Esophagus (tissue), 2 donors: ENCODE measurements around the gene HCFC1. TPM values are rescaled to one million over a fixed set of nuclear protein-coding genes. Genes with fewer than 3 reads are reported as not detected.
"Not testable (repeated sequence)": the region's sequence is repeated elsewhere in the genome, so short reads cannot be mapped to it uniquely, and the experiment has no call there.

Source experiments
- H3K27ac ChIP-seq, 2 donors: one replicate each; pipeline ENCODE4 v1.5.1; 2013; ENCODE audit warnings: low read depth in 2 of 2, mild to moderate bottlenecking in 2 of 2, inconsistent platforms in 1 of 2, low read length in 1 of 2, moderate library complexity in 1 of 2
- H3K27me3 ChIP-seq, 2 donors: one replicate each; pipeline ENCODE4 v1.6.1; 2013; ENCODE audit warnings: low read length in 2 of 2, control low read depth in 1 of 2, mild to moderate bottlenecking in 1 of 2; ENCODE audit not compliant: insufficient read depth in 2 of 2, control insufficient read depth in 1 of 2
- H3K36me3 ChIP-seq, 2 donors: one replicate each; pipeline ENCODE4 v1.6.1; 2013; ENCODE audit warnings: low read length in 1 of 2; ENCODE audit not compliant: control insufficient read depth in 2 of 2, insufficient read depth in 2 of 2
- H3K4me1 ChIP-seq, 2 donors: one replicate each; pipeline ENCODE4 v1.6.1; 2013; ENCODE audit warnings: low read length in 1 of 2; ENCODE audit not compliant: control insufficient read depth in 2 of 2, insufficient read depth in 2 of 2
- H3K4me3 ChIP-seq, 2 donors: one replicate each; pipeline ENCODE4 v1.5.1; 2013; ENCODE audit warnings: low read length in 2 of 2, mild to moderate bottlenecking in 2 of 2, low read depth in 1 of 2, moderate library complexity in 1 of 2
- H3K9me3 ChIP-seq, 2 donors: one replicate each; pipeline ENCODE4 v1.6.1; 2013; ENCODE audit warnings: mild to moderate bottlenecking in 2 of 2, low read depth in 1 of 2, low read length in 1 of 2, moderate library complexity in 1 of 2; ENCODE audit not compliant: control insufficient read depth in 2 of 2, insufficient read depth in 1 of 2
- WGBS, 2 donors: extraction: QIAGEN DNeasy Blood & Tissue Kit; methylation state at CpG; one replicate each; pipeline ENCODE4 v1.1.7; 2013; 5-methylcytosine and 5-hydroxymethylcytosine counted together
- polyA plus RNA-seq, 2 donors: library from polyadenylated mRNA; stranded (reverse); fragments of 200-250 nt; gene quantifications; one replicate each; pipeline ENCODE4 v1.2.3, GENCODE V29; 2013
- donor health status: healthy with polysubstance abuse.
- donor health status: Bipolar disorder and iron deficiency.

The HCFC1 gene
- polyA plus RNA-seq, 2 donors: 13.0 to 15.9 TPM

DNA sequence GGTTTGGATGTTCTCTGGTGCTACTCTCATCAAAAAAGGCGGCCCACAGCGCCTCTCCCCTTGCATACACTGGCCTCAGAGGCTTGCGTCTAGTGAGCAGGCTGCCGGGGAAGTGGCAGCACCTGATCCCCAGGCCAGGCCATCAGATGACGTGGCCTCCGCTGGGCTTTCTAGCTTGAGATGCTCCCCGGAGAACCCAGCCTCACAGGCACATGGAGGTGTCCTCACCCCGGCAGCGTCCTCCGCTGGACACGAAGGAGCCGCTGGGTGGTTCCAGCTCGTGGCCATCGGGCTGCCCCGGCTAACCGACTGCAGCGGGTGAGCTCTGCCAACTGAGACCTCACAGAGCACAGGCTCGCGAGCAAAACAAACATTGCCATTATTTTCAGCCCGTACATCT is 35.3 kb upstream of the HCFC1 start:
- no peak overlapping the region for H3K27ac ChIP-seq
- no peaks in the 10 kb centered on the region for H3K9me3 ChIP-seq
- no peaks in the 10 kb centered on the region for H3K27me3 ChIP-seq
- no peak overlapping the region for H3K4me3 ChIP-seq
- H3K4me1 ChIP-seq: no peaks in the 10 kb centered on the region
- WGBS, 2 donors: 93 to 95% methylated on average over 20 of the region's 20 CpGs
- H3K36me3 ChIP-seq: no peaks in the 10 kb centered on the region

DNA sequence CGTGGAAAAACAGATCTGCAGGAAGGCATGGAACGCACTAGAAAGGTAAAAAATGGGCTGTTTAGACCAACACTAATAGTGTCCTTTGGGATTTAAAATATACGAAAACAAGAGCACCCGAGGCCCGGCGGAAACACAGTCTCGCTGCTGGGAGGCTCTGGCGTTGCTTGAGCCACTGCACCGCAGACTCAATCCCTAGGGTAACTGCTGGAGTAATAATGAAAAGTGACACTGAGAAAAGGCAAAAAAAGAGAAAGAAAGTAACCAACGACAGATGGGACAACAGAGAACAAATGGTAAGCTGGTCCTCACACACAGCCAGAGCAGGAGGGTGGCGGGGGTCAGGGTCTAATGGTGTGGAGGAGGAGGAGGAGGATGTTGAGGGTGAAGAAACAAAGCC is 32.7 kb upstream of the HCFC1 start:
- Histone ChIP-seq H3K4me3 (no peak overlapping the region), H3K9me3 (no peaks in the 10 kb centered on the region), H3K27ac (no peak overlapping the region), H3K27me3 (no peaks in the 10 kb centered on the region), H3K36me3 (no peaks in the 10 kb centered on the region), H3K4me1 (no peaks in the 10 kb centered on the region)
- WGBS, 2 donors: 78 to 81% methylated on average over 11 of the region's 11 CpGs

DNA sequence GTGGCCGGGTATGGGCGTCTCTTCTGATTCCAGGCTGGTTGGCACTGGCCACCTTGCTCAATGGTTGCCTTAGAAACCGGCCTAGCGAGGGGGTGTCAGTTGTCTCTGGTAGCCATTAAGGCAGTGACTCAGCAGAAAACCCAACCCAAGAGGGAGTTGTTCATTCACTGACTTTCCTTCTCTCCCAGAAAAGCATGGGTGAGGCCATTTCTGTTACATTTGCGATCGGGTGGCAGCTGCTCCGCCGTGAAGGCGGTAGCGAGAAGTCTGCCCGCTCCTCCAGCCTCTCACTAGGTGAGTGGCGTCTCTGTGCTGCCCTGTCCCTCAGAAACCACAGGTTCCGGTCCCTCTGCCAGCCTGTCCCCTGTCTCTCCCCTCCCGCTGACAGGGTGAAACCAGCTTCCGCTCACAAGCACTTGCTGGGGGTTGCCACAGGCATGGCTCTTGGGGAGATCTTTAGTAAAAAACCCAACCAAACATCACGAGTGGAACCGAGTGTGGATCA is 30.6 kb upstream of the HCFC1 start:
- 59 to 75% methylated on average over 17 of the region's 17 CpGs for WGBS, 2 donors
- Histone ChIP-seq H3K9me3 (no peaks in the 10 kb centered on the region), H3K36me3 (no peaks in the 10 kb centered on the region), H3K4me3 (no peak overlapping the region), H3K4me1 (no peaks in the 10 kb centered on the region), H3K27me3 (no peaks in the 10 kb centered on the region), H3K27ac (peak overlapping the region; percentile 68 to 71)

DNA sequence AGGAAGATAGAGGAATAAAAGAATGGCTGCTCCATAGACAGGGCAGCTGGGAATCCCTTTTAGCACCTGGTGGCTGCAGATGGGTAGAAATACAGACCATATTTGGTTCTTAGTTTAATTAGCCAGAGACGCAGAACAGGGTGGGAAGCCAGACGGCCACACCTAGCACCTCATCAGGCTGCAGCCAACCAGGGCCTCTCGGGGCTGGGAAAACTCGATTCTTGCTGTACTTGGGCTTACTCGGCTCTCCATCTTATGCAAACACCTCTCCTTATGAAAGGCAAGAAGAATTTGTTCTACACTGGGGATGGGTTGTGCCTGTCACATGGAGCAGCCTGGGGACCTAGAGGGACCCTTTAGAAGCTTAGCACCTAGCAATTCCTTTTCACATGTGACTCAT is 28.4 kb upstream of the HCFC1 start:
- H3K9me3 ChIP-seq: no peaks in the 10 kb centered on the region
- no peaks in the 10 kb centered on the region for H3K36me3 ChIP-seq
- peak overlapping the region; percentile 64 to 74 for H3K27ac ChIP-seq
- 43 to 58% methylated on average over 5 of the region's 5 CpGs for WGBS, 2 donors
- H3K4me3 ChIP-seq: no peak overlapping the region
- no peaks in the 10 kb centered on the region for H3K4me1 ChIP-seq
- no peaks in the 10 kb centered on the region for H3K27me3 ChIP-seq

DNA sequence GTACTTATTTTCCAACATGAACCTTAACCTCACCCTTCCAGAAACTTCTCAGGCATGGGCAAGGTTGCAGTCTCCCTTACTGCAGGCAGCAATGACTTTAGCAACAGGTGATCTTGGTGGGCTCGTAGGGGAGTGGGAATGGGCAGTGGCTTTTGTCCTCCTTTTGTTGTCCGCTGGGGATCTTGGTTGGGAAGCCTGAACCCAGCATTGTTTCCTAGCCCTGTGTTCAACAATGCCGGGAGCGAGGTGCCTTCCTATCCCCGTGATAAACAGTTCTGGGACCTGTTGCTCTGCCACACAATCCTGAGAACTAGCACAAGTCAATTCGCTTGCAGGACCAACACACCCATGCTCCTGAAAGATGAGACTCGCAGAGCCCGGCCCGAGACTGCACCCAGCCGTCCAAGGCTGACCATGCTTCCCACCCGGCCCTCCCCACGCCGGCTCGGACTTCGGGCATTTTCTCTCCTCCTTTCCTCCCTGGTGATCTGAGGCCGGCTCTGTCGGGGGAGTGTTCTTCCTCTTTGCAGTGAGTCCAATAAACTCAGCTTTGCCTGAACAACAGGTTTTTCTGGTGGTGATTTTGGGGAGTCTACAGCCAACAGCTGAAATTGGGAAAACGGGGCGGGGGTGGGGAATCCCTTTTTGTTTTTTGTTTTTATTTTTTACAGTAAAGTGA is 27.9 kb upstream of the HCFC1 start:
- Histone ChIP-seq H3K4me1 (no peaks in the 10 kb centered on the region), H3K27me3 (no peaks in the 10 kb centered on the region), H3K4me3 (no peak overlapping the region), H3K9me3 (no peaks in the 10 kb centered on the region), H3K27ac (peak overlapping the region; percentile 74 to 83), H3K36me3 (no peaks in the 10 kb centered on the region)
- WGBS, 2 donors: 35 to 53% methylated on average over 19 of the region's 19 CpGs

DNA sequence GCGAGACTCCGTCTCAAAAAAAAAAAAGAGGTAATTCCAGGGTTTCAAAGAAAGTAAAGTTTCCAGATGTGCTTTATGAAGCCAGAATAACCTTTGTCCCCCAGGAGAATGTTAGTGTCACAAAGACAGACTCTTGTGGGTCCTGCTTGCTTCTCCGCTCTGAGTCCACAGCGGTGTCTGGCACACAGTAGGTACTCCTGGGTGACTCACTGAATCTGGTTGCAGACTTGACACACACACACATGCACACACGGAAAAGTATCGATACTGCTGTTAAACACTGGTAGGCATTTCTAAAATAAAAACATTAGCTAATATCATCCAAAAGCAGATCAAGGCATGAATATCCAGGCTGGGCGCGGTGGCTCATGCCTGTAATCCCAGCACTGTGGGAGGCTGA is 23.9 kb upstream of the HCFC1 start:
- Histone ChIP-seq H3K27ac (no peak overlapping the region), H3K4me3 (no peak overlapping the region), H3K36me3 (no peaks in the 10 kb centered on the region), H3K27me3 (peaks cover 0 to 3% of the 10 kb centered on the region in 2 donors), H3K4me1 (no peaks in the 10 kb centered on the region), H3K9me3 (no peaks in the 10 kb centered on the region)
- WGBS, 2 donors: 95% methylated on average over 7 to 8 of the region's 8 CpGs

DNA sequence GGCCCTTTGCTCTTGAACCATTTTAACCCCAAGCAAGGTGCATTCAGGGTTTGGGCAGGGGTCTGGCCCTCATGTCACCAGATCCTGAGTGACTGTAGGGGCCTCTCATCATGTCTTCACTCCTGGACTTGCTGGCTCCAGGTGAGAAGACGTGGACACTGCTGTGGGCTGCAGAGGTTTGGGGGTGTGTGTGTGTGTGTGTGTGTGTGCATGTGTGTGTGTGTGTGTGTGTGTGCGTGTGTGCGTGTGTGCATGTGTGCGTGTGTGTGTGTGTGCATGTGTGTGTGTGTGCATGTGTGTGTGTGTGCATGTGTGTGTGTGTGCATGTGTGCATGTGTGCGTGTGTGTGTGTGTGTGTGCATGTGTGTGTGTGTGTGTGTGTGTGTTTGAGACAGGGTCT is 22.8 kb upstream of the HCFC1 start:
- H3K27ac ChIP-seq, H3K4me3 ChIP-seq, H3K27me3 ChIP-seq, H3K9me3 ChIP-seq, H3K4me1 ChIP-seq, H3K36me3 ChIP-seq: not testable (repeated sequence)
- WGBS, 2 donors: 78 to 100% methylated on average over 1 to 3 of the region's 5 CpGs

DNA sequence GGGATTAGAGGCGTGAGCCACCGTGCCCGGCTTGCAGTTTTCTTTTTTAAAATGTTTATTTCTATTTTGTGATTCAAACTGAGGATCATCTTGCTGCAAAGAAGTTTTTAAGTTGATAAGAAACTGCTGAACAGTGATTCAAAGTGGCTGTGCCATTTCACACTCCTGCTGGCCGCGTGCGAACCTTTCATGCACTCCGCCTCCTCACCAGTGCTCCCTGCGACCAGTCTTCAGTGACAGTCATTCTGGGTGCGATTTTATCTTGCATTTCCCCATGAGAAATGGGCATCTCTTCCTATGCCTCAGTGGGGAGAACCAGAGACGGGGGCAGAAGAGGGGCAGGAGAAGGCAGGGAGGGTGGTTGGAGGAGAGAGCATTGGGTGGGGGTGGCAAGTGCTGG is 22.4 kb upstream of the HCFC1 start:
- Histone ChIP-seq H3K9me3 (no peaks in the 10 kb centered on the region), H3K36me3 (no peaks in the 10 kb centered on the region), H3K4me3 (no peak overlapping the region), H3K27me3 (peaks cover 0 to 3% of the 10 kb centered on the region in 2 donors), H3K4me1 (no peaks in the 10 kb centered on the region), H3K27ac (no peak overlapping the region)
- 84 to 87% methylated on average over 10 of the region's 10 CpGs for WGBS, 2 donors

DNA sequence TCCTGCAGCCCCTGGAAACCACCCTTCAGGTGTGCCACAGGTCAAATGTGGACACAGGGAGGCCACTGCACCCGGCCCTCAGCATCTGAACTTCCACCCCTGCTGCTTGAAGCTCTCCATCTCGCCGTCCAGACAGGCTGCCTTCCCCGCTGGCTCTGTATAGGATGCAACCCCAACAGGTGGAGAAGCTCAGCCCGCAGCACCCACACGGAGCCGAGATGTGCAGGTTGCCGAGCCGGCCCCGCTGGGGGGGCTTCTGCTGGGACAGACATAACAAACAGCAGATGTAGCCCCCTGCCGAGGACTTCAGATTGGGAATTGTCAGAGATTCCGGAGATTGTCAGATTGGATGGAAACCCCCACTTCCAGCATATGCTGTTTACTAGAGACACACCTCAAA is 21.5 kb upstream of the HCFC1 start:
- Histone ChIP-seq H3K27me3 (peaks cover 0 to 3% of the 10 kb centered on the region in 2 donors), H3K4me3 (no peak overlapping the region), H3K4me1 (no peaks in the 10 kb centered on the region), H3K27ac (no peak overlapping the region), H3K9me3 (no peaks in the 10 kb centered on the region), H3K36me3 (no peaks in the 10 kb centered on the region)
- WGBS, 2 donors: 78 to 84% methylated on average over 12 of the region's 12 CpGs

DNA sequence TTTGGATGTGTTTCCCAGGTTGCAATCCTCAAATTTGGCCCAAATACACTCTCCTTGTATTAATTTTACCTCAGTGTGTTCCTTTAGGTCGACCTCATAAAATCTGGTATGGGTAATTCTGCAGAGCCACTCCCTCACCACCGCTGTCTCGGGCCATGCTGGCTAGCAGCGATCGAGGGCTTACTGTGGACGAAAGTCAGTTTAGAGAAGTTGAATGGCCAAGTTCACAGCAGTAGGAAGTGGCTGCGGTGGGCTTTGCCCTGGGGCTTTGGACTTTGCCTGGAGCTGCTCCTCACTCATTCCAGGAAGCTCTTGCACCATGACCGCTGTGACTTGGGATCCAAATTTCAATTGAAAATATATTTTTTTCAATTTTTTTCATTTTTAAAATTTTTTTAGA is 20.6 kb upstream of the HCFC1 start:
- H3K36me3 ChIP-seq: no peaks in the 10 kb centered on the region
- WGBS, 2 donors: 85 to 92% methylated on average over 8 of the region's 8 CpGs
- H3K27me3 ChIP-seq: peaks cover 0 to 3% of the 10 kb centered on the region in 2 donors
- no peaks in the 10 kb centered on the region for H3K9me3 ChIP-seq
- H3K4me1 ChIP-seq: no peaks in the 10 kb centered on the region
- no peak overlapping the region for H3K27ac ChIP-seq
- H3K4me3 ChIP-seq: no peak overlapping the region
